ENCODE measurements around the gene DNAJC17. TPM values are rescaled to one million over a fixed set of nuclear protein-coding genes. Genes with fewer than 3 reads are reported as not detected.

The DNAJC17 gene
- polyA plus RNA-seq, 4 donors, result 41.0 to 95.9 (median 59.1) TPM

DNA sequence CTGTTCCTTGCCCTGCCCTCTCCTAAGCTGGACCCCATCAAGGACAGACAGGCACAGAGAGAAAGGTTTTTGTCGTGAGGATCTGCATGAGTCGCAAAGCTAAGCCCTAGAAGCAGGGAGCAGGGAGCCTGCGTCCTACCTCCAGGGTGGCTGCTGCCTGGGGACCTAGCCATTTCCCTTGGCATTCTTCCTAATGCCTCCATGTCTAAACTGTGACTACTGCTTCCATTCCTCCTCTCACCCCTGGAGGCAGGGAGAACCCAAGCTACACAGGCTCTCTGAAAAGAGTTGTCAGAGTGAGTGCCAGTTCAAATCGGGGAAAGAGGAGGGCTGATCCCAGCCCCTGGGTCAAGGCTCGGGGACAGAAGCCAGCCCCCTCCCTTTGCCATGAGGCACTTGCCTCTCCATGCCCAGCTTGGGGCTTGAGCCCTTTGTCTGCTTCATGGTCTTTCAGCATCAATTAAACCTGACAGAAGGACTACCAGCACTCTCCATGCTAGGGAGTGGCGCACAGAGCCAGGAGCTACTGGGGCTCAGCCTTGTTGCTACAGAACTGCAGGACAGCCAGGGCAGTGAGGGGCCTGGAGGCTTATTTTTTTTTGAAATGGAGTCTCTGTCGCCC lies 41.0 kb downstream of the DNAJC17 start:
- DNase-seq (no peak), FAIRE-seq (no peak)
- WGBS, 3 donors, result 81 to 90% (median 85%) methylated on average over 7 of the region's 7 CpGs
- Histone ChIP-seq H3K36me3 (ENCODE audit: control insufficient read depth in 3 of 3, insufficient read depth in 2 of 3, low read depth in 1 of 3, low read length in 3 of 3) (peaks cover 0 to 52% (median 4%) of the 10 kb centered on the region in 3 donors), H3K9me3 (ENCODE audit: control insufficient read depth in 2 of 2, insufficient read depth in 1 of 2, low read depth in 1 of 2, low read length in 1 of 2) (no peaks in the 10 kb centered on the region), H3K4me3 (ENCODE audit: low read depth in 1 of 3, low read length in 3 of 3) (no peak overlapping the region), H3K4me1 (ENCODE audit: control insufficient read depth in 3 of 3, insufficient read depth in 2 of 3, low read depth in 1 of 3, low read length in 2 of 3) (peaks cover 2 to 74% (median 3%) of the 10 kb centered on the region in 3 donors), H3K27me3 (ENCODE audit: control insufficient read depth in 3 of 3, insufficient read depth in 3 of 3, low read length in 3 of 3) (no peaks in the 10 kb centered on the region), H3K27ac (ENCODE audit: low read depth in 1 of 3, low read length in 2 of 3) (peak overlapping the region in 1 of 3 donors; percentile 99)

DNA sequence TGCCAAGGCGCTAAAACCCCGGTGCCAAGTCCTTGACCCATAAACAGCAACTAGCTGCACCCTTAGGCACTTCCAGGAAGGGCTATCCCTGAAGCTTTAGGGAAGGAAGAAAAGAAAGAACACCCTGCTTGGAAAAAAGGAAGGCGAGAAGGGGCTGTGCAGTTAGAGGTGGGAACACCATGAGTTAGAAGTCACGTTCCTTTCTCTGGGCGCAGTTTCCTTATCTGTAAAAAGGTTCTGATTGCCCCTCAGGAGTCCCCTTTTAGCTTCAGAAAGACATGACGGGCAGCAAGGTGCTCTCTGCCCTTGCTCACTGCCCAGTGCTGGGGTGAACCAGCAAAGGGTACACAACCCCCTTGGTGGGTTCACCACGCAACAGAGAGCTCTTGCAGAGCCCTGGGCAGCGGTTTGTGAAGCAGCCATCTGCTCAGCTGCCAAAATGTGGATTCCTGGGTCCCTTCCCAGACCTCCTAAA lies 42.6 kb downstream of the DNAJC17 start:
- Histone ChIP-seq H3K27ac (ENCODE audit: low read depth in 1 of 3, low read length in 2 of 3) (peak overlapping the region; percentile 84 to 99 (median 93)), H3K36me3 (ENCODE audit: control insufficient read depth in 3 of 3, insufficient read depth in 2 of 3, low read depth in 1 of 3, low read length in 3 of 3) (peaks cover 0 to 42% (median 4%) of the 10 kb centered on the region in 3 donors), H3K4me1 (ENCODE audit: control insufficient read depth in 3 of 3, insufficient read depth in 2 of 3, low read depth in 1 of 3, low read length in 2 of 3) (peaks cover 2 to 57% (median 3%) of the 10 kb centered on the region in 3 donors), H3K9me3 (ENCODE audit: control insufficient read depth in 2 of 2, insufficient read depth in 1 of 2, low read depth in 1 of 2, low read length in 1 of 2) (no peaks in the 10 kb centered on the region), H3K4me3 (ENCODE audit: low read depth in 1 of 3, low read length in 3 of 3) (peak overlapping the region in 2 of 3 donors; percentile 70 to 93), H3K27me3 (ENCODE audit: control insufficient read depth in 3 of 3, insufficient read depth in 3 of 3, low read length in 3 of 3) (no peaks in the 10 kb centered on the region)
- DNase-seq (peak in 1 of 2 donors; percentile 63), FAIRE-seq (no peak)
- WGBS, 3 donors, result 10 to 30% (median 20%) methylated on average over 8 of the region's 8 CpGs

DNA sequence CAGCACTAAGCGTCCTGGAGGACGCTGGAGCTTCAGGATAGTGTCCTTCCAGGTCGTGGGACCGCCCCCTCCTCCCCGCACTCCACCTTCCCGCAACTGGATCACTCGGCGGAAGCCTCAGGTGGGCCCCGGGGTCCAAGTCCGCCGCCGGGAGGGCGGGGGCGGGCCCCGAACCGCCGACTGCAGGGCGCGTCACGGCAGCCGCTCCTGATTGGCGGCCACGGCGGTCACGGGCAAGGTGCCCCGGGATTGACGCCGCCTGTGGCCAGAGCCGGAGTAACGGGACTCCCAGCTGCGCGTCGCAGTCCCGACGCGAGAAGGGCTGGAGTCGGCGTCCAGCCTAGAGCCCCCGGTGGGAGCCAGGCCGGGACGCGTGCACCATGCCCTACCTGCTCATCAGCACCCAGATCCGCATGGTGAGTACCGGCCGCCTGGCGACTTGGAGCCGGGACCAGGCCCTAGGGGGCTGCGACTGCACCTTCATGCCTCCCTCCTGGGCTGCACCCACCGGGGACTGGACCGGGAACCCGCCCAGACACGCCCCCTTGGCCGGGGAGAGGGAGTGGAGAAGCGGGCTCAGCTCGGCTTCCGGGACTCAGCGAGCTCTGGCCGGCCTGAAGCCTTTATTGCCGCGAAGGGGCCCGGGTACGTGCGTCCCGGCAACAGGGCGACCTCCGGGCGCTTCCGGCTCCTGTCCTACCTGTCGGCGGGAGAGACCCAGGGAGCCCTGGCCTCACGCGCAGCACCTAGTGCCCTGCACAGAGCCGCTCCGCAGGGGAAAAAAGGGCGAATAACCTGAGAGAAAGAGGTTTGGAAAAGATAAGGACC lies 43.3 kb downstream of the DNAJC17 start, which contains the start of gene GCHFR:
TSS of gene GCHFR (plus strand) at position 268 of the 828 bp plus-strand sequence. CDS start at position 381, 113 bp downstream.
- FAIRE-seq, result no peak
- Histone ChIP-seq H3K9me3 (ENCODE audit: control insufficient read depth in 2 of 2, insufficient read depth in 1 of 2, low read depth in 1 of 2, low read length in 1 of 2) (no peaks in the 10 kb centered on the region), H3K27me3 (ENCODE audit: control insufficient read depth in 3 of 3, insufficient read depth in 3 of 3, low read length in 3 of 3) (no peaks in the 10 kb centered on the region), H3K4me3 (ENCODE audit: low read depth in 1 of 3, low read length in 3 of 3) (peak within 1 kb of the TSS; percentile 65 to 93 (median 70)), H3K36me3 (ENCODE audit: control insufficient read depth in 3 of 3, insufficient read depth in 2 of 3, low read depth in 1 of 3, low read length in 3 of 3) (peaks cover 0 to 40% (median 4%) of the 10 kb centered on the region in 3 donors), H3K4me1 (ENCODE audit: control insufficient read depth in 3 of 3, insufficient read depth in 2 of 3, low read depth in 1 of 3, low read length in 2 of 3) (peaks cover 2 to 51% (median 3%) of the 10 kb centered on the region in 3 donors), H3K27ac (ENCODE audit: low read depth in 1 of 3, low read length in 2 of 3) (peak within 1 kb of the TSS; percentile 84 to 99 (median 93))
- peak; percentile 86 to 96 for DNase-seq
- 0 to 1% (median 0%) methylated on average over 48 to 75 of the region's 75 CpGs for WGBS, 3 donors

DNA sequence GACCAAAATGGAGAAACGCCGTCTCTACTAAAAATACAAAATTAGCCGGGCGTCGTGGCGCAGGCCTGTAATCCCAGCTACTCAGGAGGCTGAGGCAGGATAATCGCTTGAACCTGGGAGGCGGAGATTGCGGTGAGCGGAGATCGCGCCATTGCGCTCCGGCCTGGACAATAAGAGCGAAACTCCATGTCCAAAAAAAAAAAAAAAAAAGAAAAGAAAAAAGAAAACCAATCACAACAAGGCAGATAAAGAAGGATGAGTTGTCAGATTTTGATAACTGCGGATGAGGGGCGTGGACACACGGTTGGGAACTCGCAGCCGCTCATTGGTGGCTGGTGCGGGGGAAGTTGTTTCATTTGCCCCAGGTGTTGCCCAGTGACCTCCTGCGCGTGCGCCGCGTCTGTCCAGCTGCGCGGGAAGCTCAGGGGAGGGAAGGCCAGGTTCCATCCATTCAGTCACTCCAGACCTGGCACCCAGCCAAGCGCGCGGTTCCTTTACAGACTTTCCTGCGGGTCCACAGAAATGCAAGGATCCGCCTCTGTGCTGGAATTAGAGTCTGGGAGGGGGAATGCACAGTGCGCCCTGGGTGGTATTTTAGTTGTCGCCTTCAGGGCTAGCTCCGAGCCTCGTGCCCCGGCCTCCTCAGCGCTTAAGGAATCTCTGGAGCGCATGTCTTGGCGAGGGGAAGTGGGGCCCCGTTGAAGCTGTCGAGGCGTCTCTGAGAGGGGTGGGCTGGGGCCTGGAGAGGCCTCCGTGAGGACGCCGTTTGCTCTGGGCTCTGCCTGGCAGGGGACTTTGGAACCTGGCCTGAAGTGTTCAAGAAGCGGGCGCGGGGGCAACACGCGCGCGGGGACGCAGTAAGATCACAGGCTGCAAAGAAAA lies 44.1 kb downstream of the DNAJC17 start:
- no peaks in the 10 kb centered on the region for H3K9me3 ChIP-seq (ENCODE audit: control insufficient read depth in 2 of 2, insufficient read depth in 1 of 2, low read depth in 1 of 2, low read length in 1 of 2)
- peak overlapping the region; percentile 84 to 99 (median 93) for H3K27ac ChIP-seq (ENCODE audit: low read depth in 1 of 3, low read length in 2 of 3)
- peaks cover 0 to 31% (median 4%) of the 10 kb centered on the region in 3 donors for H3K36me3 ChIP-seq (ENCODE audit: control insufficient read depth in 3 of 3, insufficient read depth in 2 of 3, low read depth in 1 of 3, low read length in 3 of 3)
- FAIRE-seq (no peak), DNase-seq (peak; percentile 84 to 93)
- H3K4me3 ChIP-seq (ENCODE audit: low read depth in 1 of 3, low read length in 3 of 3), result peak overlapping the region; percentile 65 to 93 (median 70)
- 27 to 30% (median 29%) methylated on average over 55 of the region's 55 CpGs for WGBS, 3 donors
- peaks cover 2 to 43% (median 3%) of the 10 kb centered on the region in 3 donors for H3K4me1 ChIP-seq (ENCODE audit: control insufficient read depth in 3 of 3, insufficient read depth in 2 of 3, low read depth in 1 of 3, low read length in 2 of 3)
- H3K27me3 ChIP-seq (ENCODE audit: control insufficient read depth in 3 of 3, insufficient read depth in 3 of 3, low read length in 3 of 3), result no peaks in the 10 kb centered on the region

DNA sequence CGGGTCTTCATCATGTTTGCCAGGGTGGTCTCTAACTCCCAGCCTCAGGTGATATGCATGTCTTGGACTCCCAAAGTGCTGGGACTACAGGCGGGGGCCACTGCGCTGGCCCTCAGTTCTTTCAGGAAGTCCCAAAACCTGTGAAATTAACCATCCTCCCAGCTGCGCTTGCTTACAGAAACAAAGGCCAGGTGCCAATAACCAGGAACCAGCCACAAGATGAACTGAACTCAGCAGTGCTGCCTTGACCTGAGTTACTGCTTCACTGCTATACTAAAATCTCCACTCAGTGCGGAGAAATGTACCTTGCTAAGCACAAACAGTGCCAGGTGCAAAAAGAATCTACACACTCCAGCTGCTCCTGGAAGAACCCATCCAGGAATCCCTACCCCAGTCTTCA lies 47.3 kb downstream of the DNAJC17 start:
- no peak for DNase-seq
- Histone ChIP-seq H3K36me3 (ENCODE audit: control insufficient read depth in 3 of 3, insufficient read depth in 2 of 3, low read depth in 1 of 3, low read length in 3 of 3) (peaks cover 0 to 3% (median 0%) of the 10 kb centered on the region in 3 donors), H3K9me3 (ENCODE audit: control insufficient read depth in 2 of 2, insufficient read depth in 1 of 2, low read depth in 1 of 2, low read length in 1 of 2) (no peaks in the 10 kb centered on the region), H3K4me1 (ENCODE audit: control insufficient read depth in 3 of 3, insufficient read depth in 2 of 3, low read depth in 1 of 3, low read length in 2 of 3) (peaks cover 0 to 26% (median 3%) of the 10 kb centered on the region in 3 donors), H3K27ac (ENCODE audit: low read depth in 1 of 3, low read length in 2 of 3) (no peak overlapping the region), H3K4me3 (ENCODE audit: low read depth in 1 of 3, low read length in 3 of 3) (no peak overlapping the region), H3K27me3 (ENCODE audit: control insufficient read depth in 3 of 3, insufficient read depth in 3 of 3, low read length in 3 of 3) (no peaks in the 10 kb centered on the region)
- WGBS, 3 donors, result 93 to 96% (median 95%) methylated on average over 5 of the region's 5 CpGs
- no peak for FAIRE-seq

DNA sequence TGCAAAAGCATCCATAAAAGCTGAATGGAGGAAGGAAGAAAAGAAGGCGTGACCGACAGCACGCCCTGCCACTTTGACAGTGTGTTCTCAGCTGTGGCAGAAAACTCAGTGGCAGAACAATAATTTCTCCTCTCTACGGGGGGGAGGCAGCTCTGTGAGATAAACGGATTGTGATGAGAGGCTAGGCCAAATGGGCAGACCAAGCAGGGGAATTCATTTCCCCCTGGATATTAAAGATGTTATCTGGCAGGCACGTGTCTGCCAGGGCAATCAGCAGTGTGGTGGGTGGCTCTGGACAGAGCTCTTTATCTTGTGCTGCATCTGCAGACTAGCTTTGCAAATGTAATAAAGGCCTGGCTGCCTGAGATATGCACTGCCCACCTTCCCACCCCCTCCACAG lies 50.3 kb downstream of the DNAJC17 start:
- H3K36me3 ChIP-seq (ENCODE audit: control insufficient read depth in 3 of 3, insufficient read depth in 2 of 3, low read depth in 1 of 3, low read length in 3 of 3), result peaks cover 0 to 7% (median 0%) of the 10 kb centered on the region in 3 donors
- DNase-seq (no peak), FAIRE-seq (no peak)
- H3K4me3 ChIP-seq (ENCODE audit: low read depth in 1 of 3, low read length in 3 of 3), result no peak overlapping the region
- H3K27me3 ChIP-seq (ENCODE audit: control insufficient read depth in 3 of 3, insufficient read depth in 3 of 3, low read length in 3 of 3), result no peaks in the 10 kb centered on the region
- no peak overlapping the region for H3K27ac ChIP-seq (ENCODE audit: low read depth in 1 of 3, low read length in 2 of 3)
- 35 to 42% (median 37%) methylated on average over 6 of the region's 6 CpGs for WGBS, 3 donors
- peaks cover 2 to 26% (median 10%) of the 10 kb centered on the region in 3 donors for H3K4me1 ChIP-seq (ENCODE audit: control insufficient read depth in 3 of 3, insufficient read depth in 2 of 3, low read depth in 1 of 3, low read length in 2 of 3)
- H3K9me3 ChIP-seq (ENCODE audit: control insufficient read depth in 2 of 2, insufficient read depth in 1 of 2, low read depth in 1 of 2, low read length in 1 of 2), result no peaks in the 10 kb centered on the region

DNA sequence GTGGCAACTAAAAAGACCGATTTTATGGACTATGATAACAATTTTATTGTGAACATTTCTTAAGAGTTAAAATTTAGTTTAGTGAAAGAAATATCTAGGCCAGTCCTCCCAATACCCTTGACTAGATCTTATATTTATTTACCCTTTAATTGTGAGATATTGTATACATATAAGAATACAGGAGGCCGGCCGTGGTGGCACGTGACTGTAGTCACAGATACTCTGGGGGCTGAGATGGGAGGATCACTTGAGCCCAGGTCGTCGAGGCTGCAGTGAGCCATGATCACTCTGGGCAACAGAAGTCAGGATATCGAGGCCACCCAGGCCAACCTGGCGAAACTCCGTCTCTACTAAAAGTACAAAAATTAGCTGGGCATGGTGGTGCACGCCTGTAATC lies 51.5 kb downstream of the DNAJC17 start:
- FAIRE-seq (no peak), DNase-seq (no peak)
- Histone ChIP-seq H3K27ac (ENCODE audit: low read depth in 1 of 3, low read length in 2 of 3) (peak overlapping the region in 1 of 3 donors; percentile 97), H3K4me1 (ENCODE audit: control insufficient read depth in 3 of 3, insufficient read depth in 2 of 3, low read depth in 1 of 3, low read length in 2 of 3) (peaks cover 2 to 35% (median 10%) of the 10 kb centered on the region in 3 donors), H3K27me3 (ENCODE audit: control insufficient read depth in 3 of 3, insufficient read depth in 3 of 3, low read length in 3 of 3) (no peaks in the 10 kb centered on the region), H3K36me3 (ENCODE audit: control insufficient read depth in 3 of 3, insufficient read depth in 2 of 3, low read depth in 1 of 3, low read length in 3 of 3) (peaks cover 0 to 16% (median 2%) of the 10 kb centered on the region in 3 donors), H3K4me3 (ENCODE audit: low read depth in 1 of 3, low read length in 3 of 3) (peak overlapping the region; percentile 82 to 98 (median 96)), H3K9me3 (ENCODE audit: control insufficient read depth in 2 of 2, insufficient read depth in 1 of 2, low read depth in 1 of 2, low read length in 1 of 2) (no peaks in the 10 kb centered on the region)
- WGBS, 3 donors, result 53 to 64% (median 56%) methylated on average over 10 of the region's 10 CpGs
